Panc1 (cell line): ENCODE measurements around the gene STXBP5. TPM values are rescaled to one million over a fixed set of nuclear protein-coding genes. Genes with fewer than 3 reads are reported as not detected.

Experiments
- ATAC-seq: fragments of 200-7000 bp; cut with Tn5 transposase; 2 replicates; pipeline ENCODE4 v1.9.1; 2020; ENCODE audit warnings: mild to moderate bottlenecking, moderate library complexity
- BruUV-seq: library from RNA; stranded (reverse); fragments of 400-500 nt; replicated peaks from 2 replicates; lab custom pipeline; 2021; lab: Mats Ljungman, UMichigan
- CTCF ChIA-PET: fragments of 300-600 bp; sonication (Branson Sonifier 250); formaldehyde crosslinking; loops from one replicate; lab custom pipeline; 2022; ENCODE audit warnings: antibody characterized with exemption; lab: Charles Lee
- POLR2A ChIA-PET: fragments of 300-600 bp; sonication (Branson Sonifier 250); formaldehyde crosslinking; loops from one replicate; lab custom pipeline; 2022; ENCODE audit warnings: antibody characterized with exemption; lab: Charles Lee
- DNase-seq: peaks from one replicate; pipeline ENCODE4 v3.0.0-alpha.2; 2010; ENCODE audit warnings: low read depth, low spot score
- H3K27ac ChIP-seq: 2 replicates; pipeline ENCODE4 v1.5.1; 2011; ENCODE audit warnings: mild to moderate bottlenecking, low read length, inconsistent platforms
- H3K27me3 ChIP-seq: fragments of 200-500 bp; sonication (Bioruptor generic); 2 replicates; pipeline ENCODE4 v1.6.0; 2014; ENCODE audit warnings: low read length, inconsistent platforms; ENCODE audit not compliant: control insufficient read depth, insufficient read depth
- H3K36me3 ChIP-seq: fragments of 200-500 bp; sonication (Bioruptor generic); 2 replicates; pipeline ENCODE4 v1.5.1; 2014; ENCODE audit warnings: inconsistent platforms, mild to moderate bottlenecking, low read length, moderate library complexity; ENCODE audit not compliant: control insufficient read depth, insufficient read depth
- H3K4me1 ChIP-seq: 2 replicates; pipeline ENCODE4 v1.5.1; 2011; ENCODE audit warnings: inconsistent platforms, mild to moderate bottlenecking, low read length, moderate library complexity; ENCODE audit not compliant: control insufficient read depth, insufficient read depth
- H3K4me3 ChIP-seq, 2 experiments: 2 replicates each; pipeline ENCODE4 v1.5.1; 2011 to 2012; ENCODE audit warnings: low read depth in 2 of 2, low read length in 2 of 2, mild to moderate bottlenecking in 2 of 2, inconsistent platforms in 1 of 2, moderate library complexity in 1 of 2
- H3K9me3 ChIP-seq: fragments of 200-500 bp; sonication (Bioruptor generic); 2 replicates; pipeline ENCODE4 v1.5.1; 2014; ENCODE audit warnings: low read depth, mild to moderate bottlenecking, inconsistent platforms, low read length, moderate library complexity; ENCODE audit not compliant: control insufficient read depth, insufficient read depth
- CTCF ChIP-seq: fragments of 450-650 bp; IDR thresholded peaks from 2 replicates; pipeline ENCODE4 v1.5.1; 2017; ENCODE audit warnings: mild to moderate bottlenecking
- POLR2AphosphoS5 ChIP-seq: IDR thresholded peaks from 2 replicates; pipeline ENCODE4 v1.6.1; 2012; ENCODE audit warnings: mild to moderate bottlenecking, low read depth, low read length, moderate library complexity
- SIN3A ChIP-seq: IDR thresholded peaks from 2 replicates; pipeline ENCODE4 v1.6.1; 2012; ENCODE audit warnings: low read depth, mild to moderate bottlenecking, low read length, moderate library complexity, borderline replicate concordance; ENCODE audit not compliant: insufficient read depth
- TCF7L2 ChIP-seq: IDR thresholded peaks from 2 replicates; pipeline ENCODE4 v1.6.1; 2011; ENCODE audit warnings: mild to moderate bottlenecking, low read depth, low read length, inconsistent platforms
- in situ Hi-C: cut with HindIII; loops from 2 replicates; pipeline ENCODE4 v1.10.0; 2016; ENCODE audit warnings: low sequenced_read_pairs, low pct_unique_long_range_greater_than_20kb
- intact Hi-C: fragments of 100-400 bp; cut with micrococcal nuclease; formaldehyde crosslinking; loops from one replicate; pipeline ENCODE4 v1.10.0; 2022; ENCODE audit not compliant: unreplicated experiment
- total RNA-seq: library from RNA; stranded (reverse); gene quantifications from one replicate; pipeline ENCODE4 v1.2.1, GENCODE V29; 2021; ENCODE audit not compliant: unreplicated experiment
- TF ChIP-seq, protein P1 (sequence below), 2 experiments: IDR thresholded peaks; 2 replicates each; pipeline ENCODE4 v1.6.1; 2011 to 2012; ENCODE audit warnings: low read depth in 2 of 2, control low read depth in 1 of 2, low read length in 1 of 2, mild to moderate bottlenecking in 1 of 2, moderate library complexity in 1 of 2; ENCODE audit not compliant: insufficient read depth in 1 of 2

The STXBP5 gene
- total RNA-seq, 1 experiment from 2014 or later, result 77.8 TPM

- Histone ChIP-seq H3K4me3 (no peak overlapping the region), H3K4me1 (no peaks in the 10 kb centered on the region), H3K27me3 (no peaks in the 10 kb centered on the region), H3K27ac (no peak overlapping the region), H3K36me3 (no peaks in the 10 kb centered on the region), H3K9me3 (no peaks in the 10 kb centered on the region)
- intact Hi-C loops (no loop called here), in situ Hi-C loops (no loop called here)
- no peak for DNase-seq
- POLR2A ChIA-PET, result no interaction called here
- TF ChIP-seq, protein P1, sequence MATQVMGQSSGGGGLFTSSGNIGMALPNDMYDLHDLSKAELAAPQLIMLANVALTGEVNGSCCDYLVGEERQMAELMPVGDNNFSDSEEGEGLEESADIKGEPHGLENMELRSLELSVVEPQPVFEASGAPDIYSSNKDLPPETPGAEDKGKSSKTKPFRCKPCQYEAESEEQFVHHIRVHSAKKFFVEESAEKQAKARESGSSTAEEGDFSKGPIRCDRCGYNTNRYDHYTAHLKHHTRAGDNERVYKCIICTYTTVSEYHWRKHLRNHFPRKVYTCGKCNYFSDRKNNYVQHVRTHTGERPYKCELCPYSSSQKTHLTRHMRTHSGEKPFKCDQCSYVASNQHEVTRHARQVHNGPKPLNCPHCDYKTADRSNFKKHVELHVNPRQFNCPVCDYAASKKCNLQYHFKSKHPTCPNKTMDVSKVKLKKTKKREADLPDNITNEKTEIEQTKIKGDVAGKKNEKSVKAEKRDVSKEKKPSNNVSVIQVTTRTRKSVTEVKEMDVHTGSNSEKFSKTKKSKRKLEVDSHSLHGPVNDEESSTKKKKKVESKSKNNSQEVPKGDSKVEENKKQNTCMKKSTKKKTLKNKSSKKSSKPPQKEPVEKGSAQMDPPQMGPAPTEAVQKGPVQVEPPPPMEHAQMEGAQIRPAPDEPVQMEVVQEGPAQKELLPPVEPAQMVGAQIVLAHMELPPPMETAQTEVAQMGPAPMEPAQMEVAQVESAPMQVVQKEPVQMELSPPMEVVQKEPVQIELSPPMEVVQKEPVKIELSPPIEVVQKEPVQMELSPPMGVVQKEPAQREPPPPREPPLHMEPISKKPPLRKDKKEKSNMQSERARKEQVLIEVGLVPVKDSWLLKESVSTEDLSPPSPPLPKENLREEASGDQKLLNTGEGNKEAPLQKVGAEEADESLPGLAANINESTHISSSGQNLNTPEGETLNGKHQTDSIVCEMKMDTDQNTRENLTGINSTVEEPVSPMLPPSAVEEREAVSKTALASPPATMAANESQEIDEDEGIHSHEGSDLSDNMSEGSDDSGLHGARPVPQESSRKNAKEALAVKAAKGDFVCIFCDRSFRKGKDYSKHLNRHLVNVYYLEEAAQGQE (IDR thresholded peaks at IDR 0.05; ENCODE audit: insufficient read depth in 1 of 2, low read depth in 2 of 2, low read length in 1 of 2), result no peak
- TF ChIP-seq SIN3A (no peak), CTCF (no peak), TCF7L2 (no peak), POLR2AphosphoS5 (no peak)
- no TSS peak for BruUV-seq
- CTCF ChIA-PET, result no interaction called here
- ATAC-seq, result no peak
Measured at GRCh38 chr6:147418523-147418922, 214.3 kb downstream of the STXBP5 start.

DNA sequence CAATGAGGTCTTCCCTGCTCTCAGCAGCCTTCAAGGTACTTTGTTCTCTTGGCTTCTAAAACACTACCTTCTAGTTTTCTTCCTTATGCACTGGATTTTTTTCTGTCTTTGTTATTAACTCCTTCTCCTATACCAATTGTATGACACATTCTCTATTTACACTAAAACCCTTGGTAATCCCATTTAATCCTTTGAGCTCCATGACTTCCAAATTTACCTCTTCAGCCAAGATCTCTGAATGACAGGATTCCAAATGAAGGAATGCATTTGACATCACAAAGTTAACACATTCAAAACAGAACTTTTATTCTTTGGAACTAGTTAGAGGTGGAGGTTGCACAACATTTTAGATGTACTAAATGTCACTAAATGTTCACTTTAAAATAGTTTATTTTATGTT lies 217.7 kb downstream of the STXBP5 start:
- no peaks in the 10 kb centered on the region for H3K9me3 ChIP-seq
- TF ChIP-seq, protein P1 (IDR thresholded peaks at IDR 0.05; ENCODE audit: insufficient read depth in 1 of 2, low read depth in 2 of 2, low read length in 1 of 2), result no peak
- no peaks in the 10 kb centered on the region for H3K36me3 ChIP-seq
- H3K27me3 ChIP-seq, result no peaks in the 10 kb centered on the region
- BruUV-seq, result no TSS peak
- CTCF ChIA-PET, result no interaction called here
- in situ Hi-C loops (no loop called here), intact Hi-C loops (no loop called here)
- H3K4me3 ChIP-seq, result no peak overlapping the region
- no peaks in the 10 kb centered on the region for H3K4me1 ChIP-seq
- ATAC-seq, result no peak
- DNase-seq, result no peak
- H3K27ac ChIP-seq, result no peak overlapping the region
- POLR2A ChIA-PET, result no interaction called here
